Fibroblast of upper back skin (primary cell): Measurements from ENCODE around the gene SLC66A2.
"Not testable (repeated sequence)": the region's sequence is repeated elsewhere in the genome, so short reads cannot be mapped to it uniquely, and the experiment has no call there.

ENCODE experiments used
- DNase-seq: peaks from one replicate; pipeline ENCODE4 v3.0.0-alpha.2; 2013

The SLC66A2 gene

GRCh38 chr18:79877163-79878091, 74.0 kb downstream of the SLC66A2 start:
- no peak for DNase-seq

- DNase-seq, result no peak
Observed at GRCh38 chr18:79876497-79876896, 75.0 kb downstream of the SLC66A2 start.

GRCh38 chr18:79875931-79876461, 75.5 kb downstream of the SLC66A2 start:
- no peak for DNase-seq

GRCh38 chr18:79875531-79875919, 75.9 kb downstream of the SLC66A2 start:
- DNase-seq, result no peak

- no peak for DNase-seq
Observed at GRCh38 chr18:79874553-79875530, 76.6 kb downstream of the SLC66A2 start.

GRCh38 chr18:79873449-79874110, 77.9 kb downstream of the SLC66A2 start:
- no peak for DNase-seq

GRCh38 chr18:79872527-79873444, 78.7 kb downstream of the SLC66A2 start:
- no peak for DNase-seq

- DNase-seq, result no peak
Observed at GRCh38 chr18:79871481-79872091, 79.9 kb downstream of the SLC66A2 start.

GRCh38 chr18:79871026-79871390, 80.4 kb downstream of the SLC66A2 start:
- DNase-seq, result no peak

GRCh38 chr18:79870301-79871025, 81.0 kb downstream of the SLC66A2 start:
- no peak for DNase-seq

GRCh38 chr18:79869591-79870300, 81.7 kb downstream of the SLC66A2 start:
- no peak for DNase-seq

- no peak for DNase-seq
Observed at GRCh38 chr18:79868811-79869541, 82.5 kb downstream of the SLC66A2 start.

GRCh38 chr18:79868168-79868784, 83.2 kb downstream of the SLC66A2 start:
- no peak for DNase-seq

GRCh38 chr18:79867666-79868065, 83.8 kb downstream of the SLC66A2 start:
- no peak for DNase-seq

- DNase-seq, result no peak
Observed at GRCh38 chr18:79866889-79867574, 84.4 kb downstream of the SLC66A2 start.

GRCh38 chr18:79865951-79866350, 85.5 kb downstream of the SLC66A2 start:
- DNase-seq, result not testable (repeated sequence)

GRCh38 chr18:79864955-79865354, 86.5 kb downstream of the SLC66A2 start:
- DNase-seq, result not testable (repeated sequence)
